ENCODE data around the gene PTPRJ. TPM values are rescaled to one million over a fixed set of nuclear protein-coding genes. Genes with fewer than 3 reads are reported as not detected.

The PTPRJ gene
- total and polyA plus RNA-seq, 2 experiments from 2014 or later: 9.3 to 16.4 TPM

GRCh38 chr11:47997063-47998053 lies 17.0 kb downstream of the PTPRJ start:
- no peaks in the 10 kb centered on the region for H4K20me1 ChIP-seq (ENCODE audit: insufficient read depth, poor library complexity, severe bottlenecking)
- no peak overlapping the region for H3K4me3 ChIP-seq
- peaks cover 24% of the 10 kb centered on the region for H3K4me1 ChIP-seq (ENCODE audit: insufficient read depth)
- no peak for DNase-seq (ENCODE audit: low spot score)
- no peak overlapping the region for H2AFZ ChIP-seq
- H3K4me2 ChIP-seq: no peak overlapping the region
- WGBS (ENCODE audit: low lambda C conversion rate, missing lambda C conversion rate): 79% methylated on average over 15 of the region's 15 CpGs
- peak overlapping the region; percentile 89 for H3K27ac ChIP-seq
- TF ChIP-seq EZH2 (IDR thresholded peaks at IDR 0.05; ENCODE audit: borderline replicate concordance) (no peak), EZH2phosphoT487 (IDR thresholded peaks at IDR 0.05; ENCODE audit: low read depth, severe bottlenecking, unreplicated experiment) (no peak), CTCF (IDR thresholded peaks at IDR 0.05; ENCODE audit: poor library complexity) (no peak)
- no peaks in the 10 kb centered on the region for H3K9me3 ChIP-seq (ENCODE audit: low read depth)
- H3K79me2 ChIP-seq: peaks cover 67% of the 10 kb centered on the region
- no peaks in the 10 kb centered on the region for H3K9me2 ChIP-seq (replicated peaks; ENCODE audit: insufficient read depth)
- no peaks in the 10 kb centered on the region for H3K27me3 ChIP-seq
- H3K36me3 ChIP-seq (replicated peaks; ENCODE audit: insufficient read depth, low read depth): no peaks in the 10 kb centered on the region

GRCh38 chr11:47998345-47998732 lies 18.0 kb downstream of the PTPRJ start:
- no peak overlapping the region for H2AFZ ChIP-seq
- H3K9me3 ChIP-seq (ENCODE audit: low read depth): no peaks in the 10 kb centered on the region
- TF ChIP-seq EZH2phosphoT487 (IDR thresholded peaks at IDR 0.05; ENCODE audit: low read depth, severe bottlenecking, unreplicated experiment) (no peak), EZH2 (IDR thresholded peaks at IDR 0.05; ENCODE audit: borderline replicate concordance) (no peak), CTCF (IDR thresholded peaks at IDR 0.05; ENCODE audit: poor library complexity) (no peak)
- H3K9me2 ChIP-seq (replicated peaks; ENCODE audit: insufficient read depth): no peaks in the 10 kb centered on the region
- H3K4me3 ChIP-seq: no peak overlapping the region
- H3K4me1 ChIP-seq (ENCODE audit: insufficient read depth): peaks cover 24% of the 10 kb centered on the region
- no peaks in the 10 kb centered on the region for H3K36me3 ChIP-seq (replicated peaks; ENCODE audit: insufficient read depth, low read depth)
- no peaks in the 10 kb centered on the region for H3K27me3 ChIP-seq
- peak overlapping the region; percentile 89 for H3K27ac ChIP-seq
- H3K79me2 ChIP-seq: peaks cover 68% of the 10 kb centered on the region
- no peak for DNase-seq (ENCODE audit: low spot score)
- no peaks in the 10 kb centered on the region for H4K20me1 ChIP-seq (ENCODE audit: insufficient read depth, poor library complexity, severe bottlenecking)
- WGBS (ENCODE audit: low lambda C conversion rate, missing lambda C conversion rate): 84% methylated on average over 5 of the region's 5 CpGs
- H3K4me2 ChIP-seq: peak overlapping the region; percentile 38

GRCh38 chr11:47998733-47999359 lies 18.5 kb downstream of the PTPRJ start:
- Histone ChIP-seq H3K4me3 (no peak overlapping the region), H3K79me2 (peaks cover 68% of the 10 kb centered on the region), H4K20me1 (ENCODE audit: insufficient read depth, poor library complexity, severe bottlenecking) (no peaks in the 10 kb centered on the region), H3K36me3 (replicated peaks; ENCODE audit: insufficient read depth, low read depth) (no peaks in the 10 kb centered on the region), H3K9me2 (replicated peaks; ENCODE audit: insufficient read depth) (no peaks in the 10 kb centered on the region), H2AFZ (no peak overlapping the region), H3K27me3 (no peaks in the 10 kb centered on the region), H3K9me3 (ENCODE audit: low read depth) (no peaks in the 10 kb centered on the region), H3K4me2 (peak overlapping the region; percentile 38), H3K27ac (peak overlapping the region; percentile 92), H3K4me1 (ENCODE audit: insufficient read depth) (peaks cover 24% of the 10 kb centered on the region)
- WGBS (ENCODE audit: low lambda C conversion rate, missing lambda C conversion rate): 63% methylated on average over 2 of the region's 2 CpGs
- no peak for TF ChIP-seq EZH2 (IDR thresholded peaks at IDR 0.05; ENCODE audit: borderline replicate concordance)
- no peak for TF ChIP-seq CTCF (IDR thresholded peaks at IDR 0.05; ENCODE audit: poor library complexity)
- TF ChIP-seq EZH2phosphoT487 (IDR thresholded peaks at IDR 0.05; ENCODE audit: low read depth, severe bottlenecking, unreplicated experiment): no peak
- DNase-seq (ENCODE audit: low spot score): peak; percentile 81

Measured in hepatocyte (in vitro differentiated cells).